Esophagus mucosa (tissue), 1 donor: ENCODE results near the gene FOXJ3. TPM values are rescaled to one million over a fixed set of nuclear protein-coding genes. Genes with fewer than 3 reads are reported as not detected.

Experiments used
- ATAC-seq: fragments of 200-7000 bp; cut with Tn5 transposase; one replicate; pipeline ENCODE4 v1.9.1; 2020
- total RNA-seq: library from RNA; stranded (reverse); gene quantifications from one replicate; pipeline ENCODE4 v1.2.4, GENCODE V29; 2023
- donor health status: DM: yes; HTN: yes; CAD: no.

Gene FOXJ3
- total RNA-seq, 1 donor from 2014 or later, result 20.6 TPM

GRCh38 chr1:42183210-42183956, 151.7 kb downstream of the FOXJ3 start:
- no peak for ATAC-seq

DNA sequence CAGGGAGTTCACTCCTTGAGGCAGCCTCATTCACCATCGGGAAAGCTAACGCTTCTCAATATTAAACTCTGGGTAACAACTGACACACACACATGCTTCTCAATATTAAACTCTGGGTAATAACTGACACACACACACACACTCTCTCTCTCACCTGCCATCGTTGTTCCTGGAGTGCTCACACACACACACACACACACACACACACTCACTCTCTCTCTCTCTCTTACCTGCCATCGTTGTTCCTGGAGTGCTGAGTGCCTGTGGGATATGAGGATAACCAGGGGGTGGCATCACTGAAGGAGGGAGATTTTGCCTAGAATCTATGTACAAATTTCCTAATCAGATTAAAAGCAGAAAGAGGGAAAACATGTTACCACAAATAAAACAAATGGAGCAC, 153.3 kb downstream of the FOXJ3 start:
- no peak for ATAC-seq

GRCh38 chr1:42179900-42180329, 155.1 kb downstream of the FOXJ3 start:
- no peak for ATAC-seq

DNA sequence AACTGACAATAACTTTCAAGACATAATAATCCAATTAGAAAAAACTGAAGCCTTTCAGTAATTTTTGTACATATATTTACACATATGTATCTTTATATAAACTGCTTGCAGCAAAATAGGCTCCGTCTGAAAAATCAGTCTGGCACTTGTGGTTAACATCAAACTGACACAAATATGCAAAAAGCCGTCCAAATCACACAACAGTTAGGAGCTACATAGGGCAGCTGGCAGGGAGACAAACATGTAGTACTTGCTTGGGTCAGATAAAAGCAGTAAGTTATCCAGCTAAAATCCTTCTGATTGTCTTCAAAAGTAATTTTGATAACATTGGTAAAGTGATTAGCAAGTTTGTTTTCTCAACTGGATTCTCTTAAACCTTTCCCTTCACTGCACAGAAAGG, 155.8 kb downstream of the FOXJ3 start:
- ATAC-seq, result no peak

- ATAC-seq, result no peak
These were observed 156.8 kb downstream of the FOXJ3 start for GRCh38 chr1:42178249-42178648.

DNA sequence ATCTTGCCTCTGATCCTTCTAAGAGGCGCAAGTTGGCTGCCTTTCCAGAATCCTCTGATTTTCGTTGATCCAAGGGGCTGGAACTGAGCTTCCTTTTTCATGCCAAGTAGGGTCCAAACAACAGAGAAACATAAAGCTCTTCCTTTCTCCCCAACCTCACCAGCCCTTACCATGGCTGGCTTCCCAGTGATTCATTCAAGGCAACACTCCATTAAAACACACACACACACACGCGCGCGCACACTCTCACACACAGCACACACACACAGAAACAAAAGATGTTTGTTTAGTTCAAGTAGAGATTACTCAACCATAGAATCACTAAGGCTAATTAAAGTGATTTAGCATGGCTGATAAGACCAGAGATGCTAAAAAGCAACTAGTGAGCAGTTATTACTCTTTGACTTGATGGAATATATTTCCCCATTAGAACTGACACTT, 157.5 kb downstream of the FOXJ3 start:
- no peak for ATAC-seq

DNA sequence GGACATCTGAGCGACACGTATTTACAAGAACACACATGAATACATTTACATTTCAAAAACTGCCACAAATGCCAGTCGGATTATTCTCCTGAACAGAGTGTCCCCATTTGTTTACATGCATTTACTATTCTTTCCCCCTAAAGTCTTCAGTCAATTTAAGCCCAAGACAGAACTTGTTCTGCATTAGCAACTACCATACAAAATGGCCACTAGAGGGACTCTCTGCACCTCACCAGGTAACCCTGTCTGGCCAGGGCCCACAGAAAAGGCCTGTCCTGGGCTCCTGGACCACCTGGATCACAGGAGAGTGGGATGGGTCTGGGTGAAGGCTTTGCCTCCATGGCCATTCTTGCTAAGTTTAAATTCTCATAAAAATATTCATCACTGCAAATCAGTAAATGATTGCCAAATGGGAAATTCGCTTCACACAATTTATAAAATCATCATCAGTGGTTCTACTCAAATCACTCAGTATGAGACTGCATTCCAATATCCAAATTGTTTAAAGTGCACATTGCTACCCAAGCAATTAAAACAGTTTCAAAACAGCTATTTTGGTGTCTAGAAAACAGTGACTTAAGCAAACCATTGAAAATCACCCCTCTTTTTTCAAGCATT, 158.0 kb downstream of the FOXJ3 start:
- peak; percentile 33 for ATAC-seq

DNA sequence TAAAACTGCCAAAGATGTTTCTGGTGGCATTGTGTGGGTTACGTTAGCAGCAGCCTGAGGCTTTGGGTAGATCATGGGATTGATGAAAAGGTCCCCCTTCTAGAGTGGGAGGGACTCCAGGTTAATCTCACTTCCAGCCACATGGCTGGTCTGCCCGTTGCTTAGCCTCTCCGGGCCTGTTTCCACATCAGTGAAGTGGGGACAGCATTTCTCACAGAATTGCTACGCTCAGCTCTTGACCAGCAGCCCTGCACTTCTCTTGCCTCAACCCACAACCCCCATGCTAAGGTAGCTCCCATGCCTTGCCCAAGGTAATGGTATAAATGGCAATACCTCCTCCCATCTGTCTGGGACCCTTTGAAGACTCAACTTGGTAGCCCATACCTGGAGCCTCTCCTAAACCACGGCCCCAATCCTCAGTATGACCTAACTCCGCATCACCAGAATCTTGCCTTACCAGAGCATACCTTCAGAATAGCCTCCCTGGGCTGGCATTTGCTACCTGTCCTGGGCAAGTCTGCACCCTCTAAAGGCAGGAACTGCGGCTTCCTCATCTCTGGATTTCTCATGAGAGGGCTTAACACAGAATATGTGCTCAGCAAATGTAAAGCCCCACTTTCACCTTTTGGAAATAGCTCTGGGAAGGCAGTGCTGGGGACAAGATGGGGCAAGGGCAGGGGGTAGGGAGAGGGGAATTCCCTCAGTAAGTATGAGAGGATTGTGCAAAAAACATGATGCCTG, 159.6 kb downstream of the FOXJ3 start:
- ATAC-seq, result no peak

- peak; percentile 74 for ATAC-seq
These were observed 160.9 kb downstream of the FOXJ3 start for GRCh38 chr1:42173961-42174735.

DNA sequence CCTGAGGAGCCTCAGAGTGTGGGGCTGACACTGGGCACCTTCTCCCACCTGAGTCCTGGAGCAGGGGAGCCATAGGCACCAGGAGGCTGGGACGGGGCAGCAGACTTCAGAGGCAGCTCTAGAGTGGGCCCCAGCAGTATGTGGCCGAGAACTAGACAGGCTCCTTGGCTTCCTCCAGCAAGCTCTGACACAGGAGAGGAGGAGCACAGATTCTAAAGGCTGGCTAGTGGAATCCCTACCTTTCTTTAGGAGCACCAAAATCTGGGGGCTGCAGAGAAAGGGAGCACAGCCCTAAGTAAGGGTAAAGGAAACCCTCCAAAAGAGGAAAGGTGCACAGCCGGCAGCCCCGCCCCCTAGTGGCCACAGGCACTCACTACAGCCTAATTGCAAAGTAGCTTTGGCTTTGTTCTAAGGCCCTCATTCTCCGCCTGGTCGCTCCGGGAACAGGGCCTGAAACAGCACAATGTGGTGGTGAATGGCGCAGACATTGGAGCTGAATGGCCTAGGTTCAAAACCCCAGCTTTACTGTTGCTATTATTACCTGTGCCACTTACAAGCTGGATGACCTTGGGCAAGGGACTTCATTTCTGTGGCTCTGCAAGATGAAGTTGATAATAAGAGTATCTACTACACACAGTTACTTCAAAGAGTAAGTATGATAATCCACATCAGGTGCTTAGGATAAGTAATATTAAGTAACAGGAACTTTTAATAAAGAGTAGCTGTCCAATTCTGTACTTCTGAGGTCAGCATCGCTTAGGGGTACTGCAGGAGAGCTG, 161.7 kb downstream of the FOXJ3 start:
- peak; percentile 66 for ATAC-seq

GRCh38 chr1:42172381-42173133, 162.5 kb downstream of the FOXJ3 start:
- peak; percentile 1 for ATAC-seq

DNA sequence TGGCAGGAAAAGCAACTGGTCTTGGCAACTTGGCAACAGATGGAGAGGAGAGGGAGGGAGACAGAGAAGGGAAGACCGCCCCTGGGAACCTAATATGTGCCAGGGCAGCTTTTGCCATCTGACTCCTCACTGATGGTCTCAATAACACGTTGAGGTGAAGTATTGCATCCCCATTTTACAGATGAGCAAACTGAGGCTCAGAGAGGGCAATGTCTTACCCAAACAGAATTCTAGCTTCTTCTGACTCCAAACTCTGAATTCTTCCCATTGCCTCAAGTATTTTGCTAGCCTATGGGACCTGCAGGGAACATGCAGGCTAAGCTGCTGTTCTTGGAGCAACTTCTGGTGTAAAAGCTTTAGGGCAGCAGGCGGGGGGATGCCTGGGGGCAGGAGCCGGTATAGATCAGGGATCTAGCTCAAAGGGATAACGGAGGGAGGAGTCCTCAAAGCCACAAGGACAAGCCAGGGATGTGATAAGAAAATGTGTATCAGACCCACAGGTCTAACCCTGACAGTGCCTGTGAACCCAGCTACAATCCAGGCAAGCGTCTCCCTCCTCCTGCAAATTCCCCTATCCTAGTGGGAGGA, 163.3 kb downstream of the FOXJ3 start:
- no peak for ATAC-seq

GRCh38 chr1:42170779-42171621, 164.0 kb downstream of the FOXJ3 start:
- no peak for ATAC-seq

DNA sequence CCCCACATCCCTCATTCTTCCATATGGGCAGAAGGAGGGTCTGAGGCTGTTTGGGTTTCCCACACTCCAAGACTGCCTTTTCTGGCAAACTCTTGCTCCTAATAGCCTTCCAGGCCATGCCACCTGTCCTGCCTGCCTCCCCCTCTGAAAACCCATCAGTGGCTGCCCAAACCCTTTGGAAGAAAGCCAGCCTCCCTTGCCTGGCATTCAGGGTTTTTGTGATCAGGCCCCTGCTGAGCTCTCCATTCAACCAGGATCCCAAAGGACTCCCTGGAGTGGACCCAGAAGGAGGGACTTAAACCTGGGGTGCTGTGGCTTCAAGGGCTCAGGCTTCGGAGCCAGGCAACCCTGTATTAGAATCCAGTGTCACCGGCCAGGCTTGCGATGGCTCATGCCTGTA, 166.3 kb downstream of the FOXJ3 start:
- no peak for ATAC-seq

- ATAC-seq, result no peak
These were observed 166.7 kb downstream of the FOXJ3 start for GRCh38 chr1:42168391-42168670.

DNA sequence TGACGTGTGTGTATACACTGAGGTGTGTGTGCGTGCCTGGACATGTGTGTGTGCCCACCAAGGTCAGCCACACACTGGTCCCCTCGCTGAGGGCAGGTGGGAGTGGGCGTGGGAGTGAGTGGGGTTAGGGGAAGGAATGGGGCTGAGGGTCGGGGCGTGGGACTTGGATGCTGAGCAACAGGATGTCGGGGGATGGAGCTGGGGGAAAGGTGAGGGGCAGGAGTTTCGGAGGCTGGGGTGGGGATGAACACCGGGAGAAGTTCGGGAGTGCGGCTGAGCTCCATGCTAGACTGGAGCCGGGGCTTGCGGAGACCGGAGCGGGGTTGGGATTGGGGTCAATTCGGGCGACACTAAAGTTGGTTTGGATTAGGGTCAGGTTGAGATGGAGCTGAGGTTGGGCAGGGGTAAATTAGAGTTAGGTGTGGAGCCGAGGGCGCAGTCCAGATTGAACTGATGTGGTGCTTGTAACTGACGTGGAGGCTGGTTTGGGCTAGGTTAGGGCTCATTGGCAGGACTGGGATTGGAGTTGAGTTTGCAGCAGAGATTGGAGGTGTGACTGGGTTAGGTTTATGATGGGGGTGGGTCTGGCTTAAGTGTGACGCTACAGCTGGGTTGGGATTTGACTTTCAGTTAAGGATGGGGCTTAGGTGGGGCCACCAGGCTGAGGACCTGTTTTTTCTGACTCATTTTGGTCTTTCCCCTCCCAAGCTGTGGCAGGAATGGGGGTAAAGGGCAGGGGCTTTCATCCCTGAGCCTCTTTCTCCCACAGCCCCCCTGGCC, 167.2 kb downstream of the FOXJ3 start:
- ATAC-seq, result no peak

DNA sequence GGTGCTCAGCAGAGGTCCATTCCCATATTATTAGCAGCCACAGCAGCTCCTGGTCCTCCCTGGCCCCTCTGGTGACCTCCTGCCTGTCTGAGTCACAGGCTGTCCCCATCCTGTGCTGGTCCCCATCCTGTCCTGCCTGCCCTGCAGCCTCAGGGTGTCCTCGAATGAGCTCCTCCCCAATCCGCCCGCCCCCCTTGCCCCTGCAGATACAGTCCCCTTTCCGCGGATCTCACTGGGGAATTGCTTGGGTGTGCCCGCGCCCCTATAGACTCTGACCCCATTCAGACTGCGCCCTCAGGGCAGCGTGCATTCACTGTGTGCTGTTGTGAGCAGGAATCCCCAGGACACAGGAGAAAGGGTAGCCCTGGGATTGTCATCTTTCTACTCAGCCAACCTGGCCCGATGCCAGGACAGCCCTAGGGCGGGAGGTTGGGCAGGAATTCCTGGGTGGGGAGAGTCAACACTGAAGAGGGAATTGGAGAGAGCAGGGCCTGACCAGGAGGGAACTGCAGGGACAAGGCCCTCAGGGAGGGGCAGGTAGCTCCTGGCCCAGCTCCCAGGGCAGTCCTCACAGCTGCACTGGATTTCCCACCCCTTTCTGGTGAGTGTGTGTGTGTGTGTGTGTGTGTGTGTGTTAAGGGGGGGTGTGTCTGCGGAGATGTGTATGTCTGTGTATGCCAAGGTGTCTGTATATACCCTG, 169.4 kb downstream of the FOXJ3 start:
- ATAC-seq, result peak; percentile 86
